Activated CD4-positive, alpha-beta memory T cell treated with anti-CD3 and anti-CD28 coated beads, Interleukin-2, amount 10 ng/mL, durations not matched to agents 7 days and 5 days (primary cell): ENCODE results near the gene FAM204A. TPM values are rescaled to one million over a fixed set of nuclear protein-coding genes. Genes with fewer than 3 reads are reported as not detected.

Experiments used
- CTCF ChIA-PET: fragments of 350-600 bp; sonication (Branson Sonifier 250); formaldehyde crosslinking; loops from one replicate; lab custom pipeline; 2021; ENCODE audit warnings: antibody characterized with exemption, inconsistent platforms; lab: Charles Lee
- POLR2A ChIA-PET: fragments of 350-600 bp; sonication (Branson Sonifier 250); formaldehyde crosslinking; loops from one replicate; lab custom pipeline; 2021; ENCODE audit warnings: antibody characterized with exemption; lab: Charles Lee
- DNase-seq: peaks from one replicate; pipeline ENCODE4 v3.0.0-alpha.2; 2020
- H3K27ac Mint-ChIP-seq: one replicate; pipeline ENCODE4 v1.8.0; 2021; ENCODE audit warnings: mild to moderate bottlenecking, mixed read lengths
- H3K27me3 Mint-ChIP-seq: one replicate; pipeline ENCODE4 v1.8.0; 2021; ENCODE audit warnings: mixed read lengths
- H3K36me3 Mint-ChIP-seq: one replicate; pipeline ENCODE4 v1.8.0; 2021; ENCODE audit warnings: low read depth, mixed read lengths
- H3K4me1 Mint-ChIP-seq: one replicate; pipeline ENCODE4 v1.8.0; 2021; ENCODE audit warnings: mixed read lengths
- H3K4me3 Mint-ChIP-seq: one replicate; pipeline ENCODE4 v1.8.0; 2021; ENCODE audit warnings: mild to moderate bottlenecking, mixed read lengths
- H3K9me3 Mint-ChIP-seq: one replicate; pipeline ENCODE4 v1.8.0; 2021; ENCODE audit warnings: mixed read lengths
- total RNA-seq, 2 experiments: library from RNA; stranded (reverse); gene quantifications; one replicate each; pipeline ENCODE4 v1.2.3, GENCODE V29; 2021

FAM204A gene
- total RNA-seq, 2 experiments from 2014 or later, result 53.6 to 56.5 TPM

DNA sequence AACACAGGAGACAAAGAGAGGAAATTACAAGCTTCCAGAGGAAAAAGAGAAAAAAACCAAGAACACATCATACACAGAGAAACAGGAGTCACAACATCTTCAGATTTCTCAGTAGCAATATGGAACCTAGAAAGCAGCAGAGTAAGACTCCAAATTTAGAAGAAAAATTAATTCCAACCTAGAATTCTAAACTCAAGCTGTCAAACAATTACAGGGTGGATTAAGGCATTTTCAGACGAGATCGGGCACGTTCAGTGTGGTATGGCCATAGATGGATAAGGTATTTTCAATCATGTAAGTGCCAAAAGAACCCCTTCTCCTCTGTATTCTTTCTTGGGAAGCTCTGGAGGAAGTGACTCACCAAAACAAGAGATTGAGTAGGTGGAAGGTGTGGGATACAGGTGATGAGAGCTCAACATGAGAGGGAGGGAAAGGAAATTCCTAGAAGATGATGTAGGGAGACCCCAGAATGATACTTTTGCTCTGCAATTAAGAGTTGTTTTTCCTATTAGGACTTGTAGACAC is 51.6 kb downstream of the FAM204A start:
- Mint-ChIP-seq H3K27me3 (peaks cover 32% of the 10 kb centered on the region), H3K4me3 (no peak overlapping the region), H3K36me3 (no peaks in the 10 kb centered on the region), H3K9me3 (no peaks in the 10 kb centered on the region), H3K27ac (no peak overlapping the region), H3K4me1 (no peaks in the 10 kb centered on the region)
- ChIA-PET CTCF (interaction anchor here (1.0 kb wide), 1 partner anchor 31 kb away, joined by 3 read pairs; no protein-coding TSS in a partner anchor), POLR2A (no interaction called here)
- no peak for DNase-seq

DNA sequence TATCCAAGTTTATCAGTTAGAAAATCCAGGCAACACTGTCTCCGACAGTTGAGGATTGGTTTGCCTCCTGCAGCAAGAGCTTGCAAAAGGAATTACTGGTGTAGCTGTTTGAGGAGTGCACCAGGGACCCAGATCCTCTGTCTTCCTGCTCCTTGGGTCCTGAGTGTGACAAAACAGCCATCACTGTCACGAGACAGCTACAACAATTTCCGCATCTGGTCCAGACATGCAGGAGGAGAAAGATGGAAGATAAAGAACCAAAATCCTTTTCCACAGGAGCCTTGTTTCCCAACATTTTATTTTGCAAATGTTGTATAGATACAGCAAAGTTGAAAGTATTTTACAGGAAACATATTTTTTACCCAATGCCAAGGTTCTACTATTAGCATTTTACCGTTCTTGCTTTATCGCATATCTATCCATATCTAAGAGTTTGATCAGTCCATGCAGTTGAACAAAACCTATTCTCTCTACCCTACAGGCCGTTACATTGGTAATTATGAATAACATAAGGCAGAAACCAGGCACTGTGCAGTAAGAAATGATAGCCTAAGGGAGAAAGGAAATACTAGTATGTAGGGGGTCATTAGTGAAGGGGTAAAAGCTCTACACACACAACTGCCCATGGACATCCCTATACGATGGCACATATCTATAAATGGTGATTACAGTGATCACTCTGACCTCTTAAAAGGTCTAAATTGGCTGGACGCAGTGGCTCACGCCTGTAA is 54.9 kb downstream of the FAM204A start:
- POLR2A ChIA-PET, result no interaction called here
- H3K27ac Mint-ChIP-seq, result no peak overlapping the region
- DNase-seq, result no peak
- H3K36me3 Mint-ChIP-seq, result no peaks in the 10 kb centered on the region
- H3K4me1 Mint-ChIP-seq, result no peaks in the 10 kb centered on the region
- no peak overlapping the region for H3K4me3 Mint-ChIP-seq
- CTCF ChIA-PET, result no interaction called here
- H3K9me3 Mint-ChIP-seq, result no peaks in the 10 kb centered on the region
- peaks cover 15% of the 10 kb centered on the region for H3K27me3 Mint-ChIP-seq

GRCh38 chr10:118286051-118286838 is 55.9 kb downstream of the FAM204A start:
- ChIA-PET CTCF (no interaction called here), POLR2A (no interaction called here)
- Mint-ChIP-seq H3K9me3 (no peaks in the 10 kb centered on the region), H3K4me3 (no peak overlapping the region), H3K27me3 (peaks cover 12% of the 10 kb centered on the region), H3K4me1 (no peaks in the 10 kb centered on the region), H3K27ac (no peak overlapping the region), H3K36me3 (no peaks in the 10 kb centered on the region)
- DNase-seq, result no peak

DNA sequence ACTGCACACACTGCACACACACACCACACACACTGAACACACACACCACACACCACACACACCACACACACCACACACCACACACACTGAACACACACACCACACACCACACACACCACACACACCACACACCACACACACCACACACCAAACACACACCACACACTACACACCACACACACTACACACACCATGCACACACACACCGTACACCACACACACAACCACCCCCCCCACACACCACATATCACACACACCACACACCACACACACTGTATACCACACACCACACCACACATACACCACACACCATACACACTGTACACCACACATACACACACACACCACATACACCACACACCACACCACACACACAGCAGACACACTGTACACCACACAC is 59.5 kb downstream of the FAM204A start:
- H3K4me1 Mint-ChIP-seq, result no peaks in the 10 kb centered on the region
- no peaks in the 10 kb centered on the region for H3K36me3 Mint-ChIP-seq
- ChIA-PET POLR2A (no interaction called here), CTCF (no interaction called here)
- DNase-seq, result no peak
- H3K9me3 Mint-ChIP-seq, result no peaks in the 10 kb centered on the region
- no peak overlapping the region for H3K4me3 Mint-ChIP-seq
- peaks cover 2% of the 10 kb centered on the region for H3K27me3 Mint-ChIP-seq
- no peak overlapping the region for H3K27ac Mint-ChIP-seq

DNA sequence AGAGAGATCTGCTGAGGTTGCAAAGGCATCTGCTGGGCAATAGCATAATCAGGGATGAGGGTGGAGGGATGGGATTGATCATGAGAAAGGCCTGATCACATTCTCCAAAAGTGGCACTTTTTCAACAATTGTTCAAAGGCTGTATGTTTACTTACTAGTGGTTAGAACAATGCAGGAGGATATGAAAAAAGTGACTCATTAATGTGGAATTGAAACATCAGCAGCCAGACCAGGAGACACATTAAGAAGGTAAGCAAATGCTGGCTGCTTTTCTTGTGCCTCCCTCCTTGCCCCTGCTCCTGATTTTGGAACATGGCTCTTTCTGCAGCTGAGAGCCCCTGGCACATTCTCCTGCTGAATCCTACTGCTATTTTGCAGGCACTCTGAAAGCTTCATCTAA is 63.5 kb downstream of the FAM204A start:
- POLR2A ChIA-PET, result no interaction called here
- Mint-ChIP-seq H3K27me3 (peaks cover 2% of the 10 kb centered on the region), H3K9me3 (peaks cover 3% of the 10 kb centered on the region), H3K36me3 (no peaks in the 10 kb centered on the region), H3K27ac (no peak overlapping the region), H3K4me3 (no peak overlapping the region), H3K4me1 (no peaks in the 10 kb centered on the region)
- CTCF ChIA-PET, result no interaction called here
- no peak for DNase-seq

DNA sequence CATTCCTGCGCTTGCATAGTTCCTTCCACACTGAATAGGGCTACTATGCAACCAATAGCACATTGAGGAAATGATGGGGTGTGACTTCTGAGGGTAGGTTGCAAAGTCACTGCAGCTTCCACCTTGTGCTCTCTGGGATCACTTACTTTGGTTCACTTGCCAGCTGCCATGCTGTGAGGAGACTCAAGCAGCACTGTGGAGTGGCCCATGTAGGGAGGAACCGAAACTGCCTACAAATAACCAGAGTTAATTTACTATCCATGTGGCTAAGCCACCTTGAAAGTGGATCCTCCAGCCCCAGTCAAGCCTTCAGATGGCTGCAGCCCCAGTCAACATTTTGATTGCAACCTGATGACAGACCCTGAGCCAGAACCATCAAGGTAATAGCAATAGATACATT is 64.3 kb downstream of the FAM204A start:
- Mint-ChIP-seq H3K4me1 (no peaks in the 10 kb centered on the region), H3K9me3 (peaks cover 3% of the 10 kb centered on the region), H3K4me3 (no peak overlapping the region), H3K36me3 (no peaks in the 10 kb centered on the region), H3K27ac (no peak overlapping the region), H3K27me3 (peaks cover 2% of the 10 kb centered on the region)
- POLR2A ChIA-PET, result no interaction called here
- CTCF ChIA-PET, result no interaction called here
- no peak for DNase-seq

- CTCF ChIA-PET, result no interaction called here
- Mint-ChIP-seq H3K4me1 (no peaks in the 10 kb centered on the region), H3K4me3 (no peak overlapping the region), H3K27me3 (peaks cover 10% of the 10 kb centered on the region), H3K9me3 (peaks cover 3% of the 10 kb centered on the region), H3K36me3 (no peaks in the 10 kb centered on the region), H3K27ac (no peak overlapping the region)
- POLR2A ChIA-PET, result no interaction called here
- no peak for DNase-seq
These were observed 65.4 kb downstream of the FAM204A start for GRCh38 chr10:118276727-118277126.

GRCh38 chr10:118276204-118276603 is 65.9 kb downstream of the FAM204A start:
- H3K4me3 Mint-ChIP-seq, result no peak overlapping the region
- no peak for DNase-seq
- CTCF ChIA-PET, result no interaction called here
- H3K27me3 Mint-ChIP-seq, result peaks cover 12% of the 10 kb centered on the region
- POLR2A ChIA-PET, result no interaction called here
- no peaks in the 10 kb centered on the region for H3K36me3 Mint-ChIP-seq
- H3K9me3 Mint-ChIP-seq, result peaks cover 3% of the 10 kb centered on the region
- no peaks in the 10 kb centered on the region for H3K4me1 Mint-ChIP-seq
- H3K27ac Mint-ChIP-seq, result no peak overlapping the region

DNA sequence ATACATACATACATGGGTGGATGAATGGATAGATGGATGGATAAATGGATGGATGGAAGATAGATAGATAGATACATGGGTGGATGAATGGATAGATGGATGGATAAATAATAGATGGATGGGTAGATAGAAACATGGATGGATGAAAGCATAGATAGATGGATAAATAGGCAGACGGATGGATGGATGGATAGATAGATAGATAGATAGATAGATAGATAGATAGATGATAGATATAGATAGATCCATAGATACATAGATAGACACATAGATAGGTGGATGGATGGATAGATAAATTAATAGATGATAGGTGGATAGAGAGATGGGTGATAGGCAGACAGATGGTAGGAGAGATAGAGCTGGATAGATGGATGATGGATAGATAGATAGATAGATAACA is 68.5 kb downstream of the FAM204A start:
- CTCF ChIA-PET, result no interaction called here
- H3K4me3 Mint-ChIP-seq, result no peak overlapping the region
- peaks cover 3% of the 10 kb centered on the region for H3K9me3 Mint-ChIP-seq
- DNase-seq, result no peak
- POLR2A ChIA-PET, result no interaction called here
- H3K4me1 Mint-ChIP-seq, result no peaks in the 10 kb centered on the region
- peaks cover 17% of the 10 kb centered on the region for H3K27me3 Mint-ChIP-seq
- H3K27ac Mint-ChIP-seq, result no peak overlapping the region
- H3K36me3 Mint-ChIP-seq, result no peaks in the 10 kb centered on the region

GRCh38 chr10:118272767-118273166 is 69.4 kb downstream of the FAM204A start:
- no peak overlapping the region for H3K4me3 Mint-ChIP-seq
- H3K27me3 Mint-ChIP-seq, result peaks cover 20% of the 10 kb centered on the region
- no peaks in the 10 kb centered on the region for H3K4me1 Mint-ChIP-seq
- no peak overlapping the region for H3K27ac Mint-ChIP-seq
- H3K9me3 Mint-ChIP-seq, result peaks cover 3% of the 10 kb centered on the region
- POLR2A ChIA-PET, result no interaction called here
- H3K36me3 Mint-ChIP-seq, result no peaks in the 10 kb centered on the region
- CTCF ChIA-PET, result no interaction called here
- no peak for DNase-seq

DNA sequence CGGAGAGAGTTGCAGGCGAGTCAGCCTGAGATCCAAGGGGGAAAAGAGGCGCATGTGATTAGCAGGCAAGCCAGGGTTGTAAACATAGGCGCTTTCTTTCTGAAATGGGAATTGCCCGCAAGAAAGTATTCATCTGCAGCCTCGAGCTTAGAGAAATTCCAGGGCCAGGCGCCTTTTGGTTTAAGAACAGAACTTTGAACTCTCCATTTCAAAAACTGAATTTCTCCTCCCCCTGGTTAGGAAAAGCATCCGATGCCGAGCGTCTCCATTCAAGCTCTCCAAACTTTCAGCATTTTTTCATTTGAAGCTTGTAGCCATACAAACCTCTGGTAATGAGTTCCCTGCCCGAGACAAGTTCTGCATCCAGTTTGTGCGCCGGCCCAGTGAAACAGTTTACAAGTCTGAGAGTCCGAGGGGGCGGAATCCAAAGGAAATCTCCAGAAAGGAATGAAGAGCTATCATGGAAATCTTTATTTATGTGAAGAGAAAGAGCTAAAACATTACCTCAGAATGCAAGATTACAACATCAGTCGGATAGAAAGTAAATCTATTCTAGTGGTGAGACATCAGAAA is 69.9 kb downstream of the FAM204A start:
- no peaks in the 10 kb centered on the region for H3K36me3 Mint-ChIP-seq
- ChIA-PET CTCF (no interaction called here), POLR2A (no interaction called here)

GRCh38 chr10:118271671-118272070 is 70.5 kb downstream of the FAM204A start:
- POLR2A ChIA-PET, result no interaction called here

More for the DNA sequence above, 69.9 kb downstream of the FAM204A start:
- H3K27me3 Mint-ChIP-seq, result peaks cover 20% of the 10 kb centered on the region
- H3K27ac Mint-ChIP-seq, result no peak overlapping the region
- H3K4me3 Mint-ChIP-seq, result no peak overlapping the region
- DNase-seq, result no peak
- no peaks in the 10 kb centered on the region for H3K9me3 Mint-ChIP-seq
- no peaks in the 10 kb centered on the region for H3K4me1 Mint-ChIP-seq

DNA sequence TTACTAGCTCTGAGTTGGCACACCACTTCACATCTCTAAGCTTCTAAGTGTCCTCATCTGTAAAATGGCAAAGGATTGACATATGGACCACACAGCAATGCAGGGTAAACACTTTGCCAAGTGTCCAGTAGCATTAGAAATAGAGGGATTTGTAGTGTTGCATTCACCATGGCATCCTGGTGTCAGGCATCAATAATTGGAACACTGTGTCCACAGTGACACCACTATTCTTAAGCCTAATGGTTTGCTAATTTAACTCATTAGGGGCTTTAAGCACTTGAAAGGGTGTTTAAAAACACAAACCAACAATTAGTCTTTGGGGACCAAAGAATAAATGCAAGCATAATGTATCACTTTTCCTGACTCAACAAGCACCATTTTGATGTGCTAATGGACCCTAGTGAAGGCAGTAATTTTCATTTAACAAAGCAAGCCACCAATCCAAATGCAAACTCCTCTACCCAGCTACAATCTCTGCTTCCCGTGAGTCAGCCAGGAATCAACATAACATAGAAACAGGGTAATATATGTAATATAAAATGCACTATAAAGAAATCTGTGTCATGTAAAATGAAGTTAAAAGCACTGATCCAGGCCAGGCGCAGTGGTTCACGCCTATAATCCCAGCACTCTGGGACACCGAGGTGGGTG is 75.9 kb downstream of the FAM204A start:
- POLR2A ChIA-PET, result no interaction called here
- peaks cover 39% of the 10 kb centered on the region for H3K27me3 Mint-ChIP-seq
- no peak for DNase-seq
- CTCF ChIA-PET, result interaction anchor here (1.0 kb wide), 1 partner anchor 24 kb away, joined by 3 read pairs; no protein-coding TSS in a partner anchor
- H3K9me3 Mint-ChIP-seq, result no peaks in the 10 kb centered on the region
- H3K27ac Mint-ChIP-seq, result no peak overlapping the region
- H3K4me3 Mint-ChIP-seq, result no peak overlapping the region
- H3K4me1 Mint-ChIP-seq, result no peaks in the 10 kb centered on the region
- H3K36me3 Mint-ChIP-seq, result no peaks in the 10 kb centered on the region

More at GRCh38 chr10:118271671-118272070, 70.5 kb downstream of the FAM204A start:
- peaks cover 21% of the 10 kb centered on the region for H3K27me3 Mint-ChIP-seq
- CTCF ChIA-PET, result no interaction called here
- H3K4me3 Mint-ChIP-seq, result no peak overlapping the region
- DNase-seq, result no peak
- no peaks in the 10 kb centered on the region for H3K36me3 Mint-ChIP-seq
- H3K27ac Mint-ChIP-seq, result no peak overlapping the region
- no peaks in the 10 kb centered on the region for H3K9me3 Mint-ChIP-seq
- H3K4me1 Mint-ChIP-seq, result no peaks in the 10 kb centered on the region
